Retinal pigment epithelial cell (primary cell): ENCODE measurements around the gene TC2N.

Experiments
- DNase-seq: peaks from one replicate; pipeline ENCODE4 v3.0.0-alpha.2; 2010; ENCODE audit warnings: low read depth
- H3K4me3 ChIP-seq: 2 replicates; pipeline ENCODE4 v1.5.1; 2011; ENCODE audit warnings: mild to moderate bottlenecking, low read length, control low read depth, moderate library complexity
- TF ChIP-seq, protein P1 (sequence below): conservative IDR thresholded peaks from 2 replicates; pipeline ENCODE4 v1.5.1; 2011; ENCODE audit warnings: low read depth, low read length, control low read depth, inconsistent platforms

The TC2N gene

DNA sequence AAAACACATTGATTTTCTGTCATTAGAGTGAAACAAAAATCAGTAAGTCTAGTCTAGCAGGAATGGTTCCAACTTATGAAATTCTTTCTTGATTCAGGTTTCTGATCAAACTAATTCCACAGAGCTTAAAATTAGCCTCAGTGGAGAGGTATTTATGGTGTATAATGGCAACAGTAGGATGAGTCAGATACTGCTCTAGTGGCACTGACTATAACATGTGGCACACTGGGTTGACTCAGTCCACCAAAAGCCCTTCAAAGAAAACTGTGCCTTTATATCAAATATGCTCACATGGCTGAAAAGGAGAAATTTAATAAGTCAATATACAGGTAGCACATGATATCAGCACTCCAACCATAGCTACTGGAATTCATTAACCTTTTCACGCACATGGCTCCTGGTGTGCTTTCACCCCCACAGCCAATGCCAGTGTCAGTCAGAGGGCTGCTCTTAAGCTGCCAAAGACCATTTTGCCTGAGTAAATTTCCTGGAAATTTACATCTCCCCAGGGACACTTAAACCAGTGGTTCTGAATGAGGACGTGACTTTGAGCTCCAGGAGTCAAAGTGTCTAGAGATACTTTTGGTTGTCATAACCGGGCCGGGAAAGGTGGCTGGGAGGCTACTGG is 113.7 kb downstream of the TC2N start:
- TF ChIP-seq, protein P1, sequence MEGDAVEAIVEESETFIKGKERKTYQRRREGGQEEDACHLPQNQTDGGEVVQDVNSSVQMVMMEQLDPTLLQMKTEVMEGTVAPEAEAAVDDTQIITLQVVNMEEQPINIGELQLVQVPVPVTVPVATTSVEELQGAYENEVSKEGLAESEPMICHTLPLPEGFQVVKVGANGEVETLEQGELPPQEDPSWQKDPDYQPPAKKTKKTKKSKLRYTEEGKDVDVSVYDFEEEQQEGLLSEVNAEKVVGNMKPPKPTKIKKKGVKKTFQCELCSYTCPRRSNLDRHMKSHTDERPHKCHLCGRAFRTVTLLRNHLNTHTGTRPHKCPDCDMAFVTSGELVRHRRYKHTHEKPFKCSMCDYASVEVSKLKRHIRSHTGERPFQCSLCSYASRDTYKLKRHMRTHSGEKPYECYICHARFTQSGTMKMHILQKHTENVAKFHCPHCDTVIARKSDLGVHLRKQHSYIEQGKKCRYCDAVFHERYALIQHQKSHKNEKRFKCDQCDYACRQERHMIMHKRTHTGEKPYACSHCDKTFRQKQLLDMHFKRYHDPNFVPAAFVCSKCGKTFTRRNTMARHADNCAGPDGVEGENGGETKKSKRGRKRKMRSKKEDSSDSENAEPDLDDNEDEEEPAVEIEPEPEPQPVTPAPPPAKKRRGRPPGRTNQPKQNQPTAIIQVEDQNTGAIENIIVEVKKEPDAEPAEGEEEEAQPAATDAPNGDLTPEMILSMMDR, result no peak
- H3K4me3 ChIP-seq, result no peak overlapping the region
- peak; percentile 82 for DNase-seq

DNA sequence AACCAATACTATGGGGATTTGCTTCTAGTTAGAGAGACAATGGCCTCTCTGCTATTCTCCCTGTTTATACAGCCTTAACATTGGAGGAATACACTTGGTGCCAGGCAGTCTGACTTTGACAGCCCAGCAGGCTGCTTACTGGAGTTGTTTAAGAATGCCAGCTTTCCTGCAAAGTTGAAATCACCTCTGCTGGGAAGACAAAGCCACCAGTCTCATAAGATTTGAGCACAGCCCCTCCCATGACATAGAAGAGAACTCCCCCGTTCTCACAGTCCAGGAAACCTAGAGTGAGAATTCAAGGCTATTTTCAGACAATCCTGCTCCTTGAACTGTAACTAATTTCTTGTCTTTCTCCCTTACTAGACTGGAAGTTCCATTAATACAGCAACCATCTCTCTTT is 114.4 kb downstream of the TC2N start:
- no peak overlapping the region for H3K4me3 ChIP-seq
- DNase-seq, result peak; percentile 55
- TF ChIP-seq, protein P1, result no peak

DNA sequence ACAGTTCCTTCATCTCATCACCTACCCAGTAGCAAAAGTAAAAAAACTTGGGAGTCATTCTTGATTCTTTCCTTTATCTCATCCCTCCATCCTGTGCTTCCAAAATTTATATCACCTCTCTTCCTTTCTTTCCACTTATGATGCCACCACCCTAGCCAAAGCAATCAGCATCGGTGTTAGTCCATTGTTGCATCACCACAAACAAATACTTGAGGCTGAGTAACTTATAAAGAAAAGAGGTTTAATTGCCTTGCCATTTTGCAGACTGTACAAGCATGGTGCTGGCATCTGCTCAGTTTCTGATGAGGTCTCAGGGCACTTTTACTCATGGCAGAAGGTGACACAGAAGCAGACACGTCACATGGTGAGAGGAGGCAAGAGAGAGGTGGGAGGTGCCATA is 115.6 kb downstream of the TC2N start:
- DNase-seq, result no peak
- H3K4me3 ChIP-seq, result no peak overlapping the region
- TF ChIP-seq, protein P1, result no peak

DNA sequence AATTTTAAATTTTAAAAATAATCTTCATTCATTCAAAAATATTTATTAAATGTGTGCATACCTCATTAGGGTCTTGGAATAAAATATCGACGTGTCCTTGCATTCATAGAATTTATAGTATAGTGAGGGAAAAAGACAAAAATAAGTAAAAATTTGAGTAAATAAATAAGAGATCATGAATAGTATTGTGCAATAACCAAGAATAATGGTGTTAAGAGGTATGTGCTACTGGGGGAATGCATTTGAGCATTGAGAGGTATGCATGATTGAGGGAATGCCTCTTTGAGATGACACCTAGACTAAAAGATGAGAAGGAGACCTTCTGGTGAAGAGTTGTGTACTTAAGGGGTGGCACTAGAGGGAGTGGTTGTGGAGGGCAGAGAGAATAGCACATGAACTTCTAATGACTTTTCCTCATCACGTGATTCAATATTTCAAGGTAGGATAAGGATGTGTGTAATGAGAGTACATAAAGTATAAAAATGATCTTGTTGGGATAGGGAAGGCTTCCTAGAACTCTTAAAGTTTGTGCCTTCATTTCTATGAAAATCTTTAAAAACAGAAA is 116.6 kb downstream of the TC2N start:
- H3K4me3 ChIP-seq, result no peak overlapping the region
- DNase-seq, result no peak
- TF ChIP-seq, protein P1, result no peak

DNA sequence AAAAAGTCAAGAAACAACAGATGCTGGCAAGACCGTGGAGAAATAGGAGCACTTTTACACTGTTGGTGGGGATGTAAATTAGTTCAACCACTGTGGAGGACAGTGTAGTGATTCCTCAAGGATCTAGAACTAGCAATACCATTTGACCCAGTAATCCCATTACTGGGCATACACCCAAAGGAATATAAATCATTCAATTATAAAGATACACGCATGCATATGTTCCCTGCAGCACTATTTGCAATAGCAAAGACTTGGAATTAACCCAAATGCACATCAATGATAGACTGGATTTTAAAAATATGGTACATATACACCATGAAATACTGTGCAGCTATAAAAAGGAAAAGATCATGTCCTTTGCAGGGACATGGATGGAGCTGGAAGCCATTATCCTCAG is 117.5 kb downstream of the TC2N start:
- TF ChIP-seq, protein P1, result no peak
- no peak overlapping the region for H3K4me3 ChIP-seq
- DNase-seq, result peak; percentile 19

DNA sequence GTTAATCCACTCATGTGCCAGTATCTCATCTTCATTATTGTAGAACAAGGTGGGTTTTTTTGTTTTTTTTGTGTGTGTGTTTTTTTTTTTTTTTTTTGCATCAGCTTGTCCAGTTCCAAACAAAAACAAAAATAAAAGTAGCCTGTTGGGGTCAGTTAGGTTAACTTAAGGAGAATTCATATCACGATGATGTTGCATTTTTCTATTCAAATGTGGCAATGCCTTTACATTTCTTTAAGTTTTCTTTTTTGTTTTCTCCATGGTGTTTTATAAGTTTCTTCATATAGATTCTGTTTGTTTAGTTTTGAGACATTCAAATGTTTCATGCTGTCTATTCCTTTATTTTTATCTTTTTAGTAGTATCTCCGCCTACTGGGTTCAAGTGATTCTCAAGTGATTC is 119.3 kb downstream of the TC2N start:
- DNase-seq, result no peak
- H3K4me3 ChIP-seq, result no peak overlapping the region
- TF ChIP-seq, protein P1, result no peak

DNA sequence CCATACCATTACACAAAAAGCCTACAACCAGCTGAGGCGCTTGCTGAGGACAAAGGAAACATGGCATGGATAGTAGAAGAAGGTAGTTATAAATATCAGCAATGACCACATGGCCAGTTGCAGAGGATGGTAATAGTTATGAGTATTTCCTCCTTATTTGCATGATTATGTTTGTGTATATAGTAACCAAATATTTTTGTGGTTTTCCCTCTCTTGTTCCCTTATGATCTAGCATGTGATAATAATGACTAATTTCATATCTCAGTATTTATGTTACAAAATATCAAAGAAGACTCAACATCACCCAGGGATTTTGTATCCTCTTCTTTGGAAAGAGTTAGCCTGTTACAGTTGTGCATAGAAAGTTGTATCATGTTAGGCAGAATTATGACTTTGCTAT is 122.0 kb downstream of the TC2N start:
- DNase-seq, result no peak
- TF ChIP-seq, protein P1, result no peak
- no peak overlapping the region for H3K4me3 ChIP-seq
